IPS-NIHi11 (cell line): ENCODE results near the gene OR52L1.
"Not testable (repeated sequence)": the region's sequence is repeated elsewhere in the genome, so short reads cannot be mapped to it uniquely, and the experiment has no call there.

ENCODE experiments used
- DNase-seq: peaks from one replicate; pipeline ENCODE4 v3.0.0; 2012; ENCODE audit warnings: mixed read lengths, low spot score

OR52L1 gene

DNA sequence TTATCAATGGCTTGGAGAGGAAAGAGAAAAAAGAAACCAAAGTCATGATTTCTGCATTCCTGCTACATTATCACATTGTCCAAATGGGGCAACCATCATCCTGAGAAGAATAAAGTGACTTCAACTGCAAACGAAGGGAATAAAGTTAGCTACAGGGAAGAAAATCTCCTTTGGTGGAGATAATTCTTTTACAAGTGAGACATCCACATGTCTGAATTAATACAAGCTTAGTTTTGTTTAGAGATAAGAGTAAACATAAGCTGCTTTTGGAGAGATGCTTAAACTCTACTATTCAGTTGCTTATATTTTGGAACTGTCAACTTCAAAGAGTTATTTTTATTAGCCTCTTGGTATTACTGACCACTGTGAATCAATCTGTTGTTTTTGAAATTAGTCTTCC is at the start of gene OR52L1:
TSS of gene OR52L1 (minus strand) at position 101 of the 400 bp plus-strand sequence. CDS start at position 46, 55 bp downstream.
- DNase-seq: no peak

DNA sequence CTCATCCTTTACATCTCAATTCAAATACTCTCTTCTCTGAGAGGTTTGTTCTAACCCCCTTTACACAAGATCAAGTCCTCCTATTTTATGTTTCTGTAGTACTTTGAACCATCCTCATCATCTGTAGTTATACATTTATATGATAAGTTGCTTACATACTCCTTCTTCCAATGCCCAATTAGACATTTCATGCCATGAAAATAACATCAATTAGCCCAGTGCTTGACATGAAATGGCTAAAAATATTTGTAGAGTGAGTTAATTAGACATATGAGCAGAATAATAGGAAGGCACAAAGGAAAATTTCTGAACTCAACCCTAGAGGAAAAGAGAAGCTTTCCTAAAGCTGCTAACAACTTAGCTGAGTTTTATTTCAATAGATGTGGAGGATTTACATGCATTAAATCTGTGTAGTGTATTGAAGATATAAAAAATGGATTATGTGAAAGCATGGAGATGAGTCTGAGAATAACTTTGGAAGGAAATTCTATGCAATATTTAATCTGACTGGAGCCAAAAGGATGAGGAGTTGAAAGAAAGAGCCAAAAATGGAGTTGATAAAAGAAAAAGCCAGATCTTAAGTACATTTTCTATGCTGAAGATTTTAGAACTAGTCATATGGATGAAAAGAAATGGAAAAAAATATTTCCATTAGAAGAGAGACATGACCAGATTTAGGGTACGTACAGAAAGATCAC is 44.1 kb upstream of the OR52L1 start, which contains the start of gene OR56A1:
TSS of gene OR56A1 (minus strand) at position 51 of the 698 bp plus-strand sequence. CDS start 3,066 bp downstream, outside the sequence.
- DNase-seq: no peak

DNA sequence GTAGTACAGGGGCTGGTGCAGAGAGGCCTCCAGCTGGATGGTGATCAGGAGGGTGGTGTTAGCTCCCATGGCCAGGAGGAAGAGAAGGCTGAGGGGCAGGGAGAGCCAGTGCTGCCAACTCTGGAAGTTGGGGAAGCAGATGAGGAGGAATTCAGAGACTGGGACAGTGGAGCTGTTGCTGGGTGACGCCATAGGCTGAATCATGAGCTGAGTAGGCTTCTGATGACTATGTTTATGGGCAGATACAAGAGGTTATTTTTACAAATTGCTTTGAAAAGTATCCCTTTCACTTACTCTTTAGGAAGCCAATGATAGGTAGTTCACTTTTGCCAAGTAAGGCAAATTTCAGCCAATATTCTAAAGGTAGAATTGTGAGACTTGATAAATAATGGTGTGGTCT is 40.7 kb upstream of the OR52L1 start:
- DNase-seq: no peak

DNA sequence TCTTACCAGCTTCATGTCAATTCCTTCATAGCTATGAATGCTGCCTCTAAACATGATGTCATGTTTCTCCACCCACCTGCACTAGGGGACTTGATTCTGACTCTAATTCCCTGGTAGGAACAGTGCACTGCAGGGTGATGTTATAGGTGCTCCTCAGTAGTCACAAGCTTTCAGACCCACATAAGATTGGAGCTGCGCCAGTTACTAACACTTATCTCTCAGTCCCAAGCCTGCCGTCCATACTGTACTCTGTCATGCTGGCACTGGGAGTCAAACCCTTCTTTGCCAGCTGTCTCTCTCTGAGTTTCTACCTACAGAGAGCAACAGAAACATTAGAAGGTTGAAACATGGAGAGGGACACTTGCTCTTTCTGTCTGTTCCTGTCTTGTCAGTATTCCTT is 38.3 kb upstream of the OR52L1 start:
- no peak for DNase-seq

- DNase-seq: peak; percentile 43
Observed at GRCh38 chr11:6022956-6023355, 36.2 kb upstream of the OR52L1 start.

DNA sequence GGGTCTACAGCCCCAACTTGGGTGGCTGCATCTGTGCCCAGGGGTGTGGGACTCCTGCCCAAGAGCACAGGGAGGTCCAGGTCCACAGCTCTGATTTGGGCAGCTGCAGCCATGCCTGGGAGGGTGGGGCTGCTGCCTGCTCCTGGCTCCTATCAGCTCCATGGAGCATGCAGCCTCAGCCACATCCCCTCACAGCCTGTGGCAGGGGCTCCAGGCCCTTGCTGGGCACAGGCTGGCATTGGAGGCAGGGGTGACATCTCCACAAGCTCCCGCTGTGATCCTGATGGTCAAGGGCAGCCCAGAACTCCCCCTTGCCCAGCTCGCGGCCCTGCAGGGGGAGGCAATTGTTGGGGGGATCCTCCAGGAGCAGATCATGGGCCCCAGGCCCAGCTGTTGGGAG is 26.3 kb upstream of the OR52L1 start:
- no peak for DNase-seq

DNA sequence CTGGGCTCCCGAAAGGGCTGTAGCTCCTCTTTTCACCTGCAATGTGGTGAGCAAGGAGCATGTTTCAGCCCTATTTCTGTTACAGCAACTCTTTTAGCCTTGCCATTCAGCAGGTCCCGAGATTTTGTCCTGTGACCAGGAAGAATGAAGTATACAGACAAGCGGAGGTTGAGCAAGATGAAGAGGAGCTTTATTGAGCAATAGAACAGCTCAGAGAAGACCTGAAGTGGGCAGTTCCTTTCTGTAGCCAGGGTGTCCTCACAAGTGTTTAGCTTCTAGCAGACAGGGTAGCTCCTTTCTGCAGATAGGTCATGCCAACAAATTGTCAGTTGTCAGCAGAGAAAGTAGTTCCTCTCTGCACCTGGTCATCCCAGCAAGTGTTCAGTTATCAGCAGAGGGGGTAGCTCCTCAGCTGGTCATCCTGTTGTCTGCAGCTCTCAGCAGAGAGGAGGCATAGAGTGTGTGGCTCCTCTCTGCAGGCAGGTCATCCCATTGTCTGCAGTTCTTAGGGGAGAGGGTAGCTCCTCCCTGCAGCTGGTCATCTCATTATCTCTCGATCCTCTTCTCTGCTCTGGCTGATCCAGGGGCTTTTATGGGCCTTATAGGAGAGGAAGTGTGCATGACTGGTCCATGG is 25.4 kb upstream of the OR52L1 start:
- no peak for DNase-seq

DNA sequence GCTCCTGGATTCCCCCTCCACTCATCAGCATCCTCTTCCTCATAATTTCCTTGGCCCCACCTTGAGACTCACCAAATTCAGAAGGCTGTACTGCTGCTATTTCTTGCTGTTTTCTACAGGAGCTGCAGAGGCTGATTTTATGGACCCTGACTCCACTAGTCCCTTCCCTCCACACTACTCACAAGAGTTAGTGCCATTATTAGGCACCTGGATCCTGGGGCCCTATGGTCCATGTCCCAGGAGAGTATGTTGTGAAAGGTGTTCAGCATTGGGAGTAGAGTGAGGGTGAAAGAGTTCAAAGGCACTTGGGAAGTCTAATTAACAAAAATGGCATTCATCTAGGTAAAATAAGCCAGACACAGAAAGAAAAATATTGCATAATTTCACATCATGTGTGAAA is 20.1 kb upstream of the OR52L1 start, which contains the start of gene OR56A4:
TSS of gene OR56A4 (minus strand) at position 101 of the 400 bp plus-strand sequence. CDS start 3,954 bp downstream, outside the sequence.
- DNase-seq: no peak

DNA sequence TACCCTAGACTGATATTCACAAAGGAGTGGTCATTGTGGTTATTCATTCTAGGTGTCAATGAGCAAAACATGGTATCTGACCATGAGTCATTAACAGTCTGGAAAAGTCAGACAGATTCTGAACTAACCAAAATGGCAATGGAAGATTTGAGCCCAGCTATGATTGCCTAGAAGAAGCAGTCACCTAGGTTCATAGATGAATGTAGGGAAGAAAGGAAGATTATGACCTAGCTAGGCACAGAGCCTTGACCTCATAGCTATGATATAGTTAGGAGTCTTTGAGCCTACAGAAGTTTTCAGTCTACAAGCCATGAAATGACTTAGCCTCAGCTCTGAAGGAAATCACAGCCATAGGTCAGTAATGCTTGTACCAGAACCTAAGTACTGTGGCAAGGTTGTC is 19.6 kb upstream of the OR52L1 start:
- no peak for DNase-seq

- no peak for DNase-seq
Observed at GRCh38 chr11:6002202-6002699, 15.5 kb upstream of the OR52L1 start.

DNA sequence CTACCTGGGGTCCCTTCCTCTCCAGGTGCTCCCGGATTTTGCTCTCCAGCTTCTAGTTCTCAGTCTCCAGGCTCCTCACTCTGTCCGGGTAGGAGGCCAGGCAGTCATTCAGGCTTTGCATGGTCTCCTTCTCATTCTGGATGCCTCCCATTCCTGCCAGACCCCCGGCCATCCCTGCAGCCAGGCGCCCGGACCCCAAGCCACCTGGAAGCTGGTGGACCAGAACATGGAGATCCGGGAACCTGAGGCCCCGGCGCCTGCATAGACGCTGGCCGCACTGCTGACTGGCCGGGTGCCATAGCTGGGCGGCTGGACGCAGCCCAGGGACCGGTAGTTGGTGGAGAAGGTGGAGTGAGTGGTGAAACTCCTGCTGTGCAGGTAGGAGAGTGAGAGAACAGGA is 8.0 kb upstream of the OR52L1 start:
- no peak for DNase-seq

- DNase-seq: peak; percentile 64
Observed at GRCh38 chr11:5992604-5993251, 5.9 kb upstream of the OR52L1 start.

GRCh38 chr11:5992150-5992549 is 5.4 kb upstream of the OR52L1 start:
- no peak for DNase-seq

DNA sequence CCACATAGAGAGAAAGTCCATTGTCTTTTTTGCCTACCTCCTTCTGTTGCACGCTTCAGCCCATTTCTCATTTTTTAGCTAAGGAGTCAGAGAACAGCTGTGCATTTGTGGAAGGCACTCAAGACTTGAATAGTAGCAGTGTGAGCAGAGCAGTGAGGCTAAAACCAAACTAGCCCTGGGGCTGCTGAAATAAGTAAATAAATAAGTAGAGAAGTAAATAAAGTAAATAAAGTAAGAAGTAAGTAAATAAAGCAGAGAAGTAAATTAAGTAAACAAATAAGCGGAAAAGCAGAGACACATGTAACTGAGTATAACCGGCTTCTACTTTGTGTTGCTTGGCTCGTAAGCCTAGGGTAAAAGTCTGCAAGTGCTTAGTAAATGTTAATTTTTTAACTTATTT is 2.4 kb upstream of the OR52L1 start:
- no peak for DNase-seq

GRCh38 chr11:5983443-5983842 is 3.3 kb downstream of the OR52L1 start:
- DNase-seq: no peak

DNA sequence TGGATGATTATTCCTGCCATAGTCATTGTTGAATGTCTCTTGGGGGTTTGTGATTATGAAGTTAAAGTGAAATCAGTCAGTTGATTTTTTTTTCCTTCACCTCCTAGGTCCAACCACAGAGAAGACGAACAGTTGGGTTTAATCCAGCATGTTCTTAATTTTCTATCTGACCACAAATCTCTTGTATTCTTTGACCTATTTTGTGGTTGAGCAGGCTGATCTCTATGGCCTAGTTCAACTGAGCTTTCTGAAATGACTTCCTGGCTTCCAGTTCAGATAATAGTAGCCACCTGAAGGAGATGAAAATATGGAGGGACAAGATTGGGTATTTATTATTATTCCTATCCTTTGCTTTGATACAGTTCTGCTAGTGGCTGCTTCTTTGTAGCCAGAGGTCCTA is 13.3 kb downstream of the OR52L1 start:
- DNase-seq: no peak

- no peak for DNase-seq
Observed at GRCh38 chr11:5968394-5968793, 18.4 kb downstream of the OR52L1 start, which contains the start of gene OR56A5. Gene OR56A5 (minus strand): TSS chr11:5968494. CDS start chr11:5968494, 0 bp downstream.

DNA sequence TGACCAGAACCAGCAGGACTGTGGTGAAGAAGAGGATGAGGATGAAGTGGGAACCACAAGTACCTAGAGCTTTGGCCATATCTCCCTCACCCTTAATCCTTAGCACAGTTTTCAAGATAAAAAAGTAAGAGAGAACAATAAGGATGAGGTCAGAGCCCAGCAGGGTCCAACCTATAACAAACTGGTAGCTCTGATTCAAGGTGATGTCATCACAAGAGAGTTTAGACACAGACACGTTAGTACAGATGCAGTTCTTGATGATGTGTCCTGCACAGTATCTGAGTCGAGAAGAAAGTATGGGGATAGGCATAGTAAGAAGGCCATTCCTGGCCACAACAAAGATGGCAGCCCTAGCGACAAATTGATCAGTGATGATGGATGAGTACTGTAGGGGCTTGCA is 19.1 kb downstream of the OR52L1 start:
- DNase-seq: no peak

- DNase-seq: no peak
Observed at GRCh38 chr11:5966958-5967357, 19.8 kb downstream of the OR52L1 start.

GRCh38 chr11:5960704-5961320 is 26.0 kb downstream of the OR52L1 start:
- DNase-seq: not testable (repeated sequence)

GRCh38 chr11:5955586-5955985 is 31.2 kb downstream of the OR52L1 start:
- no peak for DNase-seq

- no peak for DNase-seq
Observed at GRCh38 chr11:5941951-5942350, 44.8 kb downstream of the OR52L1 start, which contains the start of gene OR56A3. Gene OR56A3 (plus strand): TSS chr11:5942251. CDS start chr11:5947347, 5,096 bp downstream.
